ENCODE measurements around the gene NFAT5. TPM values are rescaled to one million over a fixed set of nuclear protein-coding genes. Genes with fewer than 3 reads are reported as not detected.
"Not testable (repeated sequence)": the region's sequence is repeated elsewhere in the genome, so short reads cannot be mapped to it uniquely, and the experiment has no call there.

Gene NFAT5, protein sequence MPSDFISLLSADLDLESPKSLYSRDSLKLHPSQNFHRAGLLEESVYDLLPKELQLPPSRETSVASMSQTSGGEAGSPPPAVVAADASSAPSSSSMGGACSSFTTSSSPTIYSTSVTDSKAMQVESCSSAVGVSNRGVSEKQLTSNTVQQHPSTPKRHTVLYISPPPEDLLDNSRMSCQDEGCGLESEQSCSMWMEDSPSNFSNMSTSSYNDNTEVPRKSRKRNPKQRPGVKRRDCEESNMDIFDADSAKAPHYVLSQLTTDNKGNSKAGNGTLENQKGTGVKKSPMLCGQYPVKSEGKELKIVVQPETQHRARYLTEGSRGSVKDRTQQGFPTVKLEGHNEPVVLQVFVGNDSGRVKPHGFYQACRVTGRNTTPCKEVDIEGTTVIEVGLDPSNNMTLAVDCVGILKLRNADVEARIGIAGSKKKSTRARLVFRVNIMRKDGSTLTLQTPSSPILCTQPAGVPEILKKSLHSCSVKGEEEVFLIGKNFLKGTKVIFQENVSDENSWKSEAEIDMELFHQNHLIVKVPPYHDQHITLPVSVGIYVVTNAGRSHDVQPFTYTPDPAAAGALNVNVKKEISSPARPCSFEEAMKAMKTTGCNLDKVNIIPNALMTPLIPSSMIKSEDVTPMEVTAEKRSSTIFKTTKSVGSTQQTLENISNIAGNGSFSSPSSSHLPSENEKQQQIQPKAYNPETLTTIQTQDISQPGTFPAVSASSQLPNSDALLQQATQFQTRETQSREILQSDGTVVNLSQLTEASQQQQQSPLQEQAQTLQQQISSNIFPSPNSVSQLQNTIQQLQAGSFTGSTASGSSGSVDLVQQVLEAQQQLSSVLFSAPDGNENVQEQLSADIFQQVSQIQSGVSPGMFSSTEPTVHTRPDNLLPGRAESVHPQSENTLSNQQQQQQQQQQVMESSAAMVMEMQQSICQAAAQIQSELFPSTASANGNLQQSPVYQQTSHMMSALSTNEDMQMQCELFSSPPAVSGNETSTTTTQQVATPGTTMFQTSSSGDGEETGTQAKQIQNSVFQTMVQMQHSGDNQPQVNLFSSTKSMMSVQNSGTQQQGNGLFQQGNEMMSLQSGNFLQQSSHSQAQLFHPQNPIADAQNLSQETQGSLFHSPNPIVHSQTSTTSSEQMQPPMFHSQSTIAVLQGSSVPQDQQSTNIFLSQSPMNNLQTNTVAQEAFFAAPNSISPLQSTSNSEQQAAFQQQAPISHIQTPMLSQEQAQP (N-terminal part only)
- 56.7 TPM for total RNA-seq
- long read RNA-seq, partial matches to known transcripts = 18 of 44 reads
- long read RNA-seq, other reads (novel, unspliced or antisense) = 26 of 44 reads

DNA sequence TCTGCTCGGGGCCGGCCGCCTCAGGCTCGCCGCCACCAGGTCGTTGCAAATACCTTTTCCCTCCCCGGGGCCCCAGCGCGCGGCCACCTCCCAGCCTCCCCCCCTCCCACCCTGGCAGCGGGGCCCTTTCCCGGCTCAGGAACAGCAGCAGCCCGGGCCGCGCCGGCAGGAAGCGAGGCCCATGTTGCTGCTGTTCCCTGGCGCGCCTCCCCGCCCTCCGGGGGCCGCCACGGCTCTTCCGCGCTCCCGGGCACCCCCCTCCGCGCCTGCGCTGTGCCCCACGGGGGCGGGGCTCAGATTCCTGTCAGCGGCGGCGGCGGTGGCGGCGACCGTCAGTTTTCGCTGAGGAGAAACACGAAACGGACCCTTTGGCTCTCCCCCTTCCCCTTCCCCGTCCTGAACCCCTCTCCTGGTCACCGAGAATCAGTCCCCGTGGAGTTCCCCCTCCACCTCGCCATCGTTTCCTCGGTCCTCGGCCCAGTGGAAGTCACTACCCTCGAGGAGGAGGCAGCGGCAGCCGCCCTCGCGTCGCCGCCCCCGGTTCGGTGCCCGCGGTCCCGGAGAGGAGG is at the start of gene NFAT5:
Gene NFAT5, plus strand, starts transcription at position 296 of the 569 bp plus-strand sequence. CDS start 336 bp downstream, outside the sequence.
- H3K9me3 ChIP-seq = no peaks in the 10 kb centered on the region
- H3K27ac ChIP-seq = peak within 1 kb of the TSS; percentile 97
- peaks cover 56% of the 10 kb centered on the region for H3K4me1 ChIP-seq
- no peaks in the 10 kb centered on the region for H3K36me3 ChIP-seq
- no peaks in the 10 kb centered on the region for H3K27me3 ChIP-seq (ENCODE audit: low read depth)
- intact Hi-C loops (cut with DNase I) = no loop called here
- peak within 1 kb of the TSS; percentile 88 for H3K4me3 ChIP-seq
- peak; percentile 91 for DNase-seq
- TF ChIP-seq, protein P1, sequence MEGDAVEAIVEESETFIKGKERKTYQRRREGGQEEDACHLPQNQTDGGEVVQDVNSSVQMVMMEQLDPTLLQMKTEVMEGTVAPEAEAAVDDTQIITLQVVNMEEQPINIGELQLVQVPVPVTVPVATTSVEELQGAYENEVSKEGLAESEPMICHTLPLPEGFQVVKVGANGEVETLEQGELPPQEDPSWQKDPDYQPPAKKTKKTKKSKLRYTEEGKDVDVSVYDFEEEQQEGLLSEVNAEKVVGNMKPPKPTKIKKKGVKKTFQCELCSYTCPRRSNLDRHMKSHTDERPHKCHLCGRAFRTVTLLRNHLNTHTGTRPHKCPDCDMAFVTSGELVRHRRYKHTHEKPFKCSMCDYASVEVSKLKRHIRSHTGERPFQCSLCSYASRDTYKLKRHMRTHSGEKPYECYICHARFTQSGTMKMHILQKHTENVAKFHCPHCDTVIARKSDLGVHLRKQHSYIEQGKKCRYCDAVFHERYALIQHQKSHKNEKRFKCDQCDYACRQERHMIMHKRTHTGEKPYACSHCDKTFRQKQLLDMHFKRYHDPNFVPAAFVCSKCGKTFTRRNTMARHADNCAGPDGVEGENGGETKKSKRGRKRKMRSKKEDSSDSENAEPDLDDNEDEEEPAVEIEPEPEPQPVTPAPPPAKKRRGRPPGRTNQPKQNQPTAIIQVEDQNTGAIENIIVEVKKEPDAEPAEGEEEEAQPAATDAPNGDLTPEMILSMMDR (IDR thresholded peaks at IDR 0.05) = peak; percentile 20
- peak; percentile 90 to 99 for ATAC-seq

DNA sequence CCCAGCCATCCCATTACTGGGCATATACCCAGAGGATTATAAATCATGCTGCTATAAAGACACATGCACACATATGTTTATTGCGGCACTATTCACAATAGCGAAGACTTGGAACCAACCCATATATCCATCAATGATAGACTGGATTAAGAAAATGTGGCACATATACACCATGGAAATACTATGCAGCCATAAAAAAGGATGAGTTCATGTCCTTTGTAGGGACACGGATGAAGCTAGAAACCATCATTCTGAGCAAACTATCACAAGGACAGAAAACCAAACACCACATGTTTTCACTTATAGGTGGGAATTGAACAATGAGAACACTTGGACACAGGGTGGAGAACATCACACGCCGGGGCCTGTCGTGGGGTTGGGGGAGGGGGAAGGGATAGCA is 47.9 kb upstream of the NFAT5 start:
- intact Hi-C loops (cut with DNase I); H3K9me3 ChIP-seq; H3K27ac ChIP-seq; H3K36me3 ChIP-seq; H3K4me1 ChIP-seq; H3K27me3 ChIP-seq (ENCODE audit: low read depth); H3K4me3 ChIP-seq; ATAC-seq; DNase-seq: not testable (repeated sequence)

DNA sequence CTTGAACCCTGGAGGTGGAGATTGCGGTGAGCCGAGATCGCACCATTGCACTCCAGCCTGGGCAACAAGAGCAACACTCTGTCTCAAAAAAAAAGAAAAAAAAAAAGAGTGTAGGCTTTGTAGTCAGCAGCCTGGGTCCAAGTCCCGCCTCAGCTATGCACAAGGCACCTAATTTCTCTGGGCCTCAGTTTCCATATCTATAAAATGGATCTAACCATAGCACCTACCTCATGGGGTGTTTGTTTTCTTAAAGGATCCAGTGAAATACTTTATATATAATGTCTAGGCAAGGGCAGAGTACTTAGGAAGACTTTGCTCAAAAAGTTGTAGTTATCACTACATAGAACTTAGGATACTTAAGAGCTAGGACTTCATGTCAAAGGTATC is 45.4 kb upstream of the NFAT5 start:
- H3K4me1 ChIP-seq = no peaks in the 10 kb centered on the region
- H3K27ac ChIP-seq = no peak overlapping the region
- no peaks in the 10 kb centered on the region for H3K9me3 ChIP-seq
- intact Hi-C loops (cut with DNase I) = no loop called here
- H3K27me3 ChIP-seq (ENCODE audit: low read depth) = no peaks in the 10 kb centered on the region
- H3K4me3 ChIP-seq = no peak overlapping the region
- no peak for DNase-seq
- ATAC-seq = no peak
- H3K36me3 ChIP-seq = no peaks in the 10 kb centered on the region
- TF ChIP-seq, protein P1 (IDR thresholded peaks at IDR 0.05) = no peak

DNA sequence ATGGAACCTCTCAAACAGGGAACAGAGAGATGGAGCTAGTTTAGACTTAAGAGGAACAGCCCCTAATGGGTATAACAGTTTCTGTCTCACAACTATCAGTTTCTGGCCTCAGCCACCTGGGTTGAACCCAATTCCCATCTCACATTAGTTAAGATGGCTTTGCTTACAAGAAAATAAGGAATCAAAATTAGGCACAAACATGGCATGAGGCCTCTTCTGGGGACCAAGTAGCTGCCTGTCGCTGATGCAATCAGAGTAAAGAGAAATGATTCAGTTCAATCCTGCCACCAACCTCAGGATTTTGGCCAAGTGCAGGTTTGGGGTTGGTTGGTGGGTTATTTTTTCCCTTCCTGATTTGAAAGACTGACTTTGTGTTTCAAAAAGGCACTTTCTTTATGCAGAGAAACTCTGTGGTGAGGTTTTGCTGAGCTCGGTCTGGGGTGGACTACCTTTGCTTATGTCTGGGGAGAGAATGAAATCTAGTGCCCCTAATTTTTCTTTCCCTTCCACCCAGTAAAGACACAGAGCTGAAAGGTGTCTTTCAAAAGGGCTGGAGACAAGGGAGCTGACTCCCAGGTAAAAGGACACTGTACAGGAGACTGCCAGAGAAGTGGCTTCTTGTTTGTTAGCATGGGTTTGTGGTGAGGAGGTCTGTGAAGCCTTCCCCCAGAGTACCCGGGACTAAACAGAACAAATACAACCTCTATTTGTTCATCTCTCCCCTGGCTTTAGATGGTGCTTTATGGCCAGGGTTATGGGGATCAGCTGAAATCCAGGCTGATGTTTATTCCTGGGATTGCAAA is 44.8 kb upstream of the NFAT5 start:
- TF ChIP-seq, protein P1 (IDR thresholded peaks at IDR 0.05) = no peak
- H3K27ac ChIP-seq = no peak overlapping the region
- no peaks in the 10 kb centered on the region for H3K27me3 ChIP-seq (ENCODE audit: low read depth)
- ATAC-seq = no peak
- H3K9me3 ChIP-seq = no peaks in the 10 kb centered on the region
- no peaks in the 10 kb centered on the region for H3K36me3 ChIP-seq
- intact Hi-C loops (cut with DNase I) = no loop called here
- H3K4me3 ChIP-seq = no peak overlapping the region
- DNase-seq = no peak
- no peaks in the 10 kb centered on the region for H3K4me1 ChIP-seq

DNA sequence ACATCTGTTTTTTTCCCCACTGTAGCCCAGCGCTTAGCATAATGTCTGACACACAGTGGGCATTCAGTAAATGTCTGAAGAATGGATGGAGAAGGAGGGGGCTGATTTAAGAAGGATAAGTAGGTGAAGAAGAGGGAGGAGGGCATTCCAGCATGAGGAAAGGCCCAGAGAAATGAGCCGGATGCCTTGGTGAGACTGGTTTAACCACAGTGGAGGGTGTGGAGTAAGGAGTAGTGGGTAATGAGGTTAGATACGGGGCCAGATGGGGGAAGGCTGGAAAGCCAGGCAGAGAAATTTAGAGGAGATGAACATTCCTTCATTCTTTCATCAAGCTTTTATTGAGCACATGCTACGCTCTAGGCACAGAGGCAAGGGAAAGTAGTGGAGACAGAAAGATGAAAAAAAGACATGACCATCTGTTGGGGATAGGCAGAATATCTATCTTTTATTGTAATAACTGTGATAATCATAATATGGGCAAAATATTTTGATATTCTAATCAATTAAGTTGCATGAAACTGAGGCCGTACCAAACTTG is 43.7 kb upstream of the NFAT5 start:
- no peak overlapping the region for H3K4me3 ChIP-seq
- TF ChIP-seq, protein P1 (IDR thresholded peaks at IDR 0.05) = no peak
- no peak overlapping the region for H3K27ac ChIP-seq
- no peaks in the 10 kb centered on the region for H3K27me3 ChIP-seq (ENCODE audit: low read depth)
- H3K9me3 ChIP-seq = no peaks in the 10 kb centered on the region
- DNase-seq (no peak), ATAC-seq (no peak)
- H3K4me1 ChIP-seq = no peaks in the 10 kb centered on the region
- intact Hi-C loops (cut with DNase I) = no loop called here
- H3K36me3 ChIP-seq = no peaks in the 10 kb centered on the region

Data from lower lobe of right lung (tissue), 2 donors.